CD4-positive, CD25-positive, alpha-beta regulatory T cell (primary cell): ENCODE data around the gene S1PR1. TPM values are rescaled to one million over a fixed set of nuclear protein-coding genes. Genes with fewer than 3 reads are reported as not detected.
A peak's percentile ranks its signal among the peaks of the same experiment; 100 is the strongest.

Experiments used
- ATAC-seq, 2 donors: fragments of 150-1000 bp; cut with Tn5 transposase; one replicate each; pipeline ENCODE4 v1.10.0; 2021; ENCODE audit warnings: low read depth in 2 of 2, moderate number of reproducible peaks in 2 of 2, moderate library complexity in 1 of 2
- DNase-seq, 3 donors: peaks; one replicate each; pipeline versions ENCODE4 v3.0.0 to v3.0.0-alpha.2; 2012 to 2022; ENCODE audit warnings: mixed read lengths in 1 of 3
- H3K27ac ChIP-seq: one replicate; pipeline ENCODE4 v1.7.0; 2013; ENCODE audit warnings: mild to moderate bottlenecking, low read length; ENCODE audit not compliant: insufficient read depth, poor library complexity, severe bottlenecking
- H3K27me3 ChIP-seq: one replicate; pipeline ENCODE4 v1.7.0; 2013; ENCODE audit warnings: low read length; ENCODE audit not compliant: control insufficient read depth, insufficient read depth
- H3K36me3 ChIP-seq: one replicate; pipeline ENCODE4 v1.7.0; 2013; ENCODE audit warnings: mild to moderate bottlenecking, low read length, moderate library complexity; ENCODE audit not compliant: control insufficient read depth, insufficient read depth
- H3K4me1 ChIP-seq: 2 replicates; pipeline ENCODE4 v1.7.0; 2013; ENCODE audit warnings: mild to moderate bottlenecking, low read length; ENCODE audit not compliant: insufficient read depth, control insufficient read depth, poor library complexity, severe bottlenecking
- H3K4me3 ChIP-seq: one replicate; pipeline ENCODE4 v1.7.0; 2013; ENCODE audit warnings: low read depth, mild to moderate bottlenecking, low read length, moderate library complexity
- H3K9me3 ChIP-seq, 2 experiments: 1 replicate in 1 of 2; 2 replicates in 1 of 2; pipeline ENCODE4 v1.7.0; 2013; ENCODE audit warnings: low read length in 2 of 2, mild to moderate bottlenecking in 1 of 2, moderate library complexity in 1 of 2; ENCODE audit not compliant: control insufficient read depth in 2 of 2
- H3K27ac Mint-ChIP-seq, 3 donors: one replicate each; pipeline ENCODE4 v1.8.0; 2020 to 2022; ENCODE audit warnings: mild to moderate bottlenecking in 3 of 3, mixed read lengths in 3 of 3, moderate library complexity in 2 of 3
- H3K27me3 Mint-ChIP-seq: one replicate; pipeline ENCODE4 v1.8.0; 2022; ENCODE audit warnings: mild to moderate bottlenecking, mixed read lengths
- H3K36me3 Mint-ChIP-seq: one replicate; pipeline ENCODE4 v1.8.0; 2020; ENCODE audit warnings: mixed read lengths
- H3K4me1 Mint-ChIP-seq, 4 donors: one replicate each; pipeline ENCODE4 v1.8.0; 2020 to 2022; ENCODE audit warnings: mixed read lengths in 4 of 4, mild to moderate bottlenecking in 1 of 4
- H3K4me3 Mint-ChIP-seq, 4 donors: one replicate each; pipeline ENCODE4 v1.8.0; 2020 to 2022; ENCODE audit warnings: mild to moderate bottlenecking in 4 of 4, mixed read lengths in 4 of 4, moderate library complexity in 3 of 4
- H3K9me3 Mint-ChIP-seq, 7 donors: one replicate each; pipeline ENCODE4 v1.8.0; 2020 to 2022; ENCODE audit warnings: mixed read lengths in 7 of 7, mild to moderate bottlenecking in 3 of 7, moderate library complexity in 2 of 7
- polyA plus RNA-seq, 4 donors: library from polyadenylated mRNA; unstranded; fragments of 300-500 nt; fragmentation: Illumina TruSeq; gene quantifications; one replicate each; pipeline ENCODE4 v1.2.3, GENCODE V29; 2021
- total RNA-seq: library from RNA; stranded (reverse); gene quantifications from one replicate; pipeline ENCODE4 v1.2.3, GENCODE V29; 2022

The S1PR1 gene
- total and polyA plus RNA-seq, 5 donors from 2014 or later, result 131 to 191 (median 155) TPM

GRCh38 chr1:101194746-101195145 lies 42.1 kb upstream of the S1PR1 start:
- H3K4me3 Mint-ChIP-seq, result no peak overlapping the region
- Histone ChIP-seq H3K9me3 (no peaks in the 10 kb centered on the region), H3K4me3 (no peak overlapping the region), H3K27ac (no peak overlapping the region), H3K36me3 (no peaks in the 10 kb centered on the region), H3K27me3 (no peaks in the 10 kb centered on the region), H3K4me1 (peaks cover 6% of the 10 kb centered on the region)
- ATAC-seq, result no peak
- peaks cover 5 to 16% (median 6%) of the 10 kb centered on the region in 4 donors for H3K4me1 Mint-ChIP-seq
- no peaks in the 10 kb centered on the region for H3K36me3 Mint-ChIP-seq
- DNase-seq, result no peak
- H3K27me3 Mint-ChIP-seq, result no peaks in the 10 kb centered on the region
- H3K27ac Mint-ChIP-seq, result no peak overlapping the region
- H3K9me3 Mint-ChIP-seq, result peaks cover 0 to 2% (median 0%) of the 10 kb centered on the region in 7 donors

- ATAC-seq (no peak), DNase-seq (no peak)
- Mint-ChIP-seq H3K27me3 (no peaks in the 10 kb centered on the region), H3K36me3 (no peaks in the 10 kb centered on the region), H3K4me3 (no peak overlapping the region), H3K27ac (no peak overlapping the region), H3K4me1 (peaks cover 5 to 13% (median 11%) of the 10 kb centered on the region in 4 donors), H3K9me3 (peaks cover 0 to 2% (median 0%) of the 10 kb centered on the region in 7 donors)
- Histone ChIP-seq H3K36me3 (no peaks in the 10 kb centered on the region), H3K27ac (no peak overlapping the region), H3K9me3 (no peaks in the 10 kb centered on the region), H3K4me3 (no peak overlapping the region), H3K27me3 (no peaks in the 10 kb centered on the region), H3K4me1 (peaks cover 6% of the 10 kb centered on the region)
Measured at GRCh38 chr1:101196668-101197067, 40.2 kb upstream of the S1PR1 start.

GRCh38 chr1:101198842-101199636 lies 37.8 kb upstream of the S1PR1 start:
- Mint-ChIP-seq H3K27me3 (no peaks in the 10 kb centered on the region), H3K4me1 (peaks cover 5 to 13% (median 9%) of the 10 kb centered on the region in 4 donors), H3K27ac (no peak overlapping the region), H3K36me3 (no peaks in the 10 kb centered on the region), H3K9me3 (peaks cover 0 to 2% (median 0%) of the 10 kb centered on the region in 7 donors), H3K4me3 (peak overlapping the region in 1 of 4 donors; percentile 22)
- DNase-seq (peak in 1 of 3 donors; percentile 72), ATAC-seq (no peak)
- H3K4me1 ChIP-seq, result peaks cover 6% of the 10 kb centered on the region
- H3K4me3 ChIP-seq, result no peak overlapping the region
- H3K36me3 ChIP-seq, result no peaks in the 10 kb centered on the region
- no peak overlapping the region for H3K27ac ChIP-seq
- no peaks in the 10 kb centered on the region for H3K9me3 ChIP-seq
- H3K27me3 ChIP-seq, result no peaks in the 10 kb centered on the region

GRCh38 chr1:101199637-101199982 lies 37.2 kb upstream of the S1PR1 start:
- Histone ChIP-seq H3K9me3 (no peaks in the 10 kb centered on the region), H3K27ac (no peak overlapping the region), H3K4me3 (no peak overlapping the region), H3K27me3 (no peaks in the 10 kb centered on the region), H3K4me1 (peaks cover 6% of the 10 kb centered on the region), H3K36me3 (no peaks in the 10 kb centered on the region)
- Mint-ChIP-seq H3K36me3 (no peaks in the 10 kb centered on the region), H3K27ac (no peak overlapping the region), H3K4me1 (peaks cover 5 to 13% (median 9%) of the 10 kb centered on the region in 4 donors), H3K27me3 (no peaks in the 10 kb centered on the region), H3K9me3 (peaks cover 0 to 2% (median 0%) of the 10 kb centered on the region in 7 donors), H3K4me3 (no peak overlapping the region)
- DNase-seq, result no peak
- ATAC-seq, result no peak

GRCh38 chr1:101200513-101200912 lies 36.3 kb upstream of the S1PR1 start:
- Histone ChIP-seq H3K27ac (no peak overlapping the region), H3K27me3 (no peaks in the 10 kb centered on the region), H3K4me1 (peaks cover 6% of the 10 kb centered on the region), H3K9me3 (no peaks in the 10 kb centered on the region), H3K36me3 (no peaks in the 10 kb centered on the region), H3K4me3 (no peak overlapping the region)
- H3K27ac Mint-ChIP-seq, result no peak overlapping the region
- H3K4me1 Mint-ChIP-seq, result peaks cover 5 to 13% (median 9%) of the 10 kb centered on the region in 4 donors
- DNase-seq (no peak), ATAC-seq (no peak)
- no peaks in the 10 kb centered on the region for H3K27me3 Mint-ChIP-seq
- no peaks in the 10 kb centered on the region for H3K36me3 Mint-ChIP-seq
- no peak overlapping the region for H3K4me3 Mint-ChIP-seq
- H3K9me3 Mint-ChIP-seq, result peaks cover 0 to 2% (median 0%) of the 10 kb centered on the region in 7 donors

- Mint-ChIP-seq H3K27ac (no peak overlapping the region), H3K27me3 (no peaks in the 10 kb centered on the region), H3K4me1 (peaks cover 3 to 12% (median 6%) of the 10 kb centered on the region in 4 donors), H3K9me3 (peaks cover 0 to 2% (median 0%) of the 10 kb centered on the region in 7 donors), H3K4me3 (no peak overlapping the region), H3K36me3 (no peaks in the 10 kb centered on the region)
- no peaks in the 10 kb centered on the region for H3K27me3 ChIP-seq
- no peaks in the 10 kb centered on the region for H3K36me3 ChIP-seq
- peaks cover 6% of the 10 kb centered on the region for H3K4me1 ChIP-seq
- no peak for ATAC-seq
- DNase-seq, result no peak
- no peak overlapping the region for H3K27ac ChIP-seq
- H3K9me3 ChIP-seq, result no peaks in the 10 kb centered on the region
- H3K4me3 ChIP-seq, result no peak overlapping the region
Measured at GRCh38 chr1:101203820-101204540, 32.8 kb upstream of the S1PR1 start.

GRCh38 chr1:101205457-101205856 lies 31.4 kb upstream of the S1PR1 start:
- no peak for DNase-seq
- H3K36me3 Mint-ChIP-seq, result no peaks in the 10 kb centered on the region
- H3K4me1 ChIP-seq, result no peaks in the 10 kb centered on the region
- no peak overlapping the region for H3K4me3 ChIP-seq
- H3K9me3 ChIP-seq, result no peaks in the 10 kb centered on the region
- no peaks in the 10 kb centered on the region for H3K36me3 ChIP-seq
- no peak overlapping the region for H3K27ac ChIP-seq
- H3K9me3 Mint-ChIP-seq, result peaks cover 0 to 2% (median 0%) of the 10 kb centered on the region in 7 donors
- H3K27ac Mint-ChIP-seq, result peak overlapping the region in 1 of 3 donors; percentile 9
- H3K4me3 Mint-ChIP-seq, result no peak overlapping the region
- H3K27me3 Mint-ChIP-seq, result no peaks in the 10 kb centered on the region
- ATAC-seq, result no peak
- H3K27me3 ChIP-seq, result no peaks in the 10 kb centered on the region
- H3K4me1 Mint-ChIP-seq, result peaks cover 0 to under 1% (median 0%) of the 10 kb centered on the region in 4 donors
